Right atrium auricular region (tissue), 2 donors: Measurements from ENCODE around the gene TNFAIP8L1. TPM values are rescaled to one million over a fixed set of nuclear protein-coding genes. Genes with fewer than 3 reads are reported as not detected.
"Not testable (repeated sequence)": the region's sequence is repeated elsewhere in the genome, so short reads cannot be mapped to it uniquely, and the experiment has no call there.

Experiments
- DNase-seq: peaks from one replicate; pipeline ENCODE4 v3.0.0-alpha.2; 2019; ENCODE audit warnings: low spot score
- H3K27ac ChIP-seq, 2 donors: fragments of 200-600 bp; sonication (generic); 1 replicate in 1 of 2; 2 replicates in 1 of 2; pipeline ENCODE4 v1.5.1; 2016 to 2019
- H3K27me3 ChIP-seq, 2 donors: fragments of 200-600 bp; sonication (generic); one replicate each; pipeline versions ENCODE4 v1.5.1 to v1.6.0; 2017 to 2019
- H3K36me3 ChIP-seq: fragments of 200-600 bp; sonication (generic); one replicate; pipeline ENCODE4 v1.5.1; 2016
- H3K4me1 ChIP-seq, 2 donors: fragments of 200-600 bp; sonication (generic); one replicate each; pipeline versions ENCODE4 v1.5.1 to v1.6.0; 2017 to 2019
- H3K4me3 ChIP-seq, 2 donors: fragments of 200-600 bp; sonication (generic); 1 replicate in 1 of 2; 2 replicates in 1 of 2; pipeline ENCODE4 v1.5.1; 2017 to 2019; ENCODE audit warnings: mild to moderate bottlenecking in 1 of 2, moderate library complexity in 1 of 2
- H3K9me3 ChIP-seq, 2 donors: fragments of 200-600 bp; sonication (generic); one replicate each; pipeline ENCODE4 v1.5.1; 2019
- total RNA-seq, 2 donors: library from RNA; depleted of rRNA; stranded (reverse); fragments of >200 nt; gene quantifications; one replicate each; pipeline ENCODE4 v1.1.0, GENCODE V29; 2016
- TF ChIP-seq, protein P1 (sequence below), 2 donors: fragments of 200-600 bp; sonication (generic); IDR thresholded peaks; one replicate each; pipeline ENCODE4 v1.5.1; 2019; ENCODE audit warnings: antibody characterized with exemption in 2 of 2

TNFAIP8L1 gene
- total RNA-seq, 2 donors from 2014 or later = 2.6 to 4.2 TPM

DNA sequence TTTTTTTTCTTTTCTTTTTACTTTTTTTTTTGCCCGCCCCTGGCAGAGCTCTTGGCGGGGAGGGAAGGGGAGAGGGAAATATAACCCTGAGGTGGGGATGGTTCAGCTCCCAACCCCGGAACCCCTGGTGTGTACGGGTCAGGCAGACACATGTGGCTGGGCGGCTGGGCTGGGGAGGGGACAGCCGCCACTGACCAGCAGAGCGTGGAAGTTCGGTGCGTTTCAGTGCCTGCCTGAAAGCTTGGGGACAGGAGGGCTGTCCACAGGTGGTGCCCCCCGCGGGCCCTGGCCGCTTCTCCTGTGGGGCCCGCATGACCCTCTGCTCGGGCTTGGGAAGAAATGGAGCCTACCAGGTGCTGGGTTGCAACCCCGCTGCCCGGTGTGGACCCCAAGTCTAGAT lies 36.0 kb downstream of the TNFAIP8L1 start:
- no peak for DNase-seq
- Histone ChIP-seq H3K27ac (no peak overlapping the region), H3K4me1 (peaks cover 0 to 21% of the 10 kb centered on the region in 2 donors)

DNA sequence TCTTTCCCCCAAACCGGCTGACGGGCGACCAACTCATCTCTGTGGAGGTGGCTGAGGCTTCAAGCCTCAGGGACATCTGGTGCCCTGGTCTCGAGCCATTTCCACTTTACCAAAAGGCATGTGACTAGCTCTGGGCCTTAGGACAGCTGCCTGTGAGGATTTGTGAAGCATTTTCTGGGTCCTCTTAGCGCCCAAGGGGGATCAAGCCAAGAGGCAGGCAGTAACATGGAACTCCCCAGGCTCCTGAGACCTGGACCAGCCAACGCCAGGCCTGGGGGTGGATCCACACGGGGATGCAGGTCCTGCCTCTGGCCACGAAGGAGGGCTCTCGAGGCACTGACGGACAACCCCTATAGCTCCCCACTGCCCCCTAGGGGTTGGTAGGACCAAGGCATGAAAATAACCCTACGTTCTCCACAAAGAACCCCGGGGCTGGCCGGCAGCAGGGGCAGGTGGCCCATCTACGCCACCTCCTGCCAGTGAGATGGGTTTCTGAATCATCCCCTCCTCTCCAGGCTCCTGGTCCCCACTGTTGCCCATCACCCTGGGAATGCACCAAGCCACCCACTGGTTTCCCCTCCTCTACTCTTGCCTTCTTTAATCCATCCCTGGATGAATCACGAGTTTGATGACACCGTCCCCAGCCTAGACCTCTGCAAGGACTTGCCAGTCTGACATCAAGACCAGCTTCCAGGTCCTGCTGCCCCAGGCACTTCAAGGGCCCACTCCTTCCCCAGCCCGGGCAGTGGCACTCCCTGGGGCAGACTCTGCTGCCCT lies 37.8 kb downstream of the TNFAIP8L1 start:
- peaks cover 39% of the 10 kb centered on the region for H3K36me3 ChIP-seq
- peaks cover 0 to 9% of the 10 kb centered on the region in 2 donors for H3K4me1 ChIP-seq
- H3K4me3 ChIP-seq = no peak overlapping the region
- TF ChIP-seq, protein P1, sequence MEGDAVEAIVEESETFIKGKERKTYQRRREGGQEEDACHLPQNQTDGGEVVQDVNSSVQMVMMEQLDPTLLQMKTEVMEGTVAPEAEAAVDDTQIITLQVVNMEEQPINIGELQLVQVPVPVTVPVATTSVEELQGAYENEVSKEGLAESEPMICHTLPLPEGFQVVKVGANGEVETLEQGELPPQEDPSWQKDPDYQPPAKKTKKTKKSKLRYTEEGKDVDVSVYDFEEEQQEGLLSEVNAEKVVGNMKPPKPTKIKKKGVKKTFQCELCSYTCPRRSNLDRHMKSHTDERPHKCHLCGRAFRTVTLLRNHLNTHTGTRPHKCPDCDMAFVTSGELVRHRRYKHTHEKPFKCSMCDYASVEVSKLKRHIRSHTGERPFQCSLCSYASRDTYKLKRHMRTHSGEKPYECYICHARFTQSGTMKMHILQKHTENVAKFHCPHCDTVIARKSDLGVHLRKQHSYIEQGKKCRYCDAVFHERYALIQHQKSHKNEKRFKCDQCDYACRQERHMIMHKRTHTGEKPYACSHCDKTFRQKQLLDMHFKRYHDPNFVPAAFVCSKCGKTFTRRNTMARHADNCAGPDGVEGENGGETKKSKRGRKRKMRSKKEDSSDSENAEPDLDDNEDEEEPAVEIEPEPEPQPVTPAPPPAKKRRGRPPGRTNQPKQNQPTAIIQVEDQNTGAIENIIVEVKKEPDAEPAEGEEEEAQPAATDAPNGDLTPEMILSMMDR (IDR thresholded peaks at IDR 0.05) = peak in 1 of 2 donors; percentile 63
- no peaks in the 10 kb centered on the region for H3K27me3 ChIP-seq
- DNase-seq = no peak
- H3K9me3 ChIP-seq = no peaks in the 10 kb centered on the region
- H3K27ac ChIP-seq = peak overlapping the region; percentile 6 to 58

More for the DNA sequence above, 36.0 kb downstream of the TNFAIP8L1 start:
- TF ChIP-seq, protein P1 (IDR thresholded peaks at IDR 0.05) = no peak
- no peaks in the 10 kb centered on the region for H3K27me3 ChIP-seq
- no peaks in the 10 kb centered on the region for H3K9me3 ChIP-seq
- no peak overlapping the region for H3K4me3 ChIP-seq
- H3K36me3 ChIP-seq = peaks cover 26% of the 10 kb centered on the region

DNA sequence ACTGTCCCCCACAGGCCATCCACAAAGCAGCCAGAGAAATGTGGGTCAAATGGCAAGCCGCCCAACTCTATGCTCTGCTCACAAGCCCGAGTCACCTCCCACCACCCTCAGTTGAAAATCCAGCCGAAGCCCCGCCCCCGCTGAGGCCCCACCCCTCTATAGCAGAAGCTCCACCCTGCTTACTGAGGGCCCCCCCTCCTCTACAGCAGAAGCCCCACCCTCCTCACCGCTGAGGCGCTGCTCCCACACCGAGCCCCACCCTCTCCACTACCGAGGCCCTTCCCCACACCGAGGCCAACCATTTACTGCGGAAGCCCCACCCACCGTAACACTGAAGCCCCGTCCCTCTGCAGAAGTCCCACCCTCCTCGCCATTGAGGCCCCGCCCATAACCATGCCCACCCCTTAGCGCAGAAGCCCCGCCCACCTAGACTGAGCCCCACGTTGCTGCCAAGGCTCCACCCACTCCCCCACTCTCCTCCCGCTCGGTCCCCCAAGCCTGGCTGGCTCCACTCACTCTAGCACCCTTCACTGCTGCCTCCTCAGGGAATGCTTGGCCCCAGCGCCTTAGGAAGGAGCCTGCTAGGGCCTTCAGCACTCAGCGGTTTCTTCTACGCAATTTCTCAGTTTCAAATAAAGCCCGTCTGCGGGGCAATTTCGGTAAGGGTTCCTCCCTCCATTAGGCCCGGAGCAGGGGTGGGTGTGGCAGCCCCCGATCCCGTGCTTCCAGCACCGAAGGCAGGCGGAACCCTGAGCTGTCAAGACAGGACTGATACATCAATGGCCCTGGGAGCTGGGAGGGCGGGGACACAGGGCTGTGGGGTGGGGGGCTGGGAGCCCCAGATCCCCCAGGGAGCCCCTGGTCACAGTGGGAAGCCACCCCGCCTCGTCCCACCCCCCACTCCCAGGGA lies 39.8 kb downstream of the TNFAIP8L1 start:
- Histone ChIP-seq H3K4me1 (peaks cover 0 to 9% of the 10 kb centered on the region in 2 donors), H3K4me3 (no peak overlapping the region), H3K27ac (no peak overlapping the region), H3K36me3 (peaks cover 59% of the 10 kb centered on the region), H3K9me3 (no peaks in the 10 kb centered on the region), H3K27me3 (no peaks in the 10 kb centered on the region)
- no peak for DNase-seq
- TF ChIP-seq, protein P1 (IDR thresholded peaks at IDR 0.05) = no peak

DNA sequence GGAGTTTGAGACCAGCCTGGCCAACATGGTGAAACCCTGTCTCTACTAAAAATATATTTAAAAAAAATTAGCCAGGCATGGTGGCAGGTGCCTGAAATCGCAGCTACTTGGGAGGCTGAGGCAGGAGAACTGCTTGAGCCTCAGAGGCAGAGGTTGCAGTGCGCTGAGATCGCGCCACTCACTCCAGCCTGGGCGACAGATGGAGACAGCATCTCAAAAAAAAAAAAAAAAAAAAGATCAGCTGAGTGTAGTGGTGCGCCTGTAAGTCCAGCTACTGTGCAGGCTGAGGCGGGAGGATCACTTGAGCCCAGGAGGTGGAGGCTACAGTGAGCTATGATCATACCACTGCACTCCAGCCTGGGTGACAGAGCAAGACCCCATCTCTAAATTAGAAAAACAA lies 40.7 kb downstream of the TNFAIP8L1 start:
- not testable (repeated sequence) for H3K4me1 ChIP-seq, H3K27me3 ChIP-seq, DNase-seq, H3K4me3 ChIP-seq, H3K27ac ChIP-seq, H3K9me3 ChIP-seq
- peaks cover 68% of the 10 kb centered on the region for H3K36me3 ChIP-seq

DNA sequence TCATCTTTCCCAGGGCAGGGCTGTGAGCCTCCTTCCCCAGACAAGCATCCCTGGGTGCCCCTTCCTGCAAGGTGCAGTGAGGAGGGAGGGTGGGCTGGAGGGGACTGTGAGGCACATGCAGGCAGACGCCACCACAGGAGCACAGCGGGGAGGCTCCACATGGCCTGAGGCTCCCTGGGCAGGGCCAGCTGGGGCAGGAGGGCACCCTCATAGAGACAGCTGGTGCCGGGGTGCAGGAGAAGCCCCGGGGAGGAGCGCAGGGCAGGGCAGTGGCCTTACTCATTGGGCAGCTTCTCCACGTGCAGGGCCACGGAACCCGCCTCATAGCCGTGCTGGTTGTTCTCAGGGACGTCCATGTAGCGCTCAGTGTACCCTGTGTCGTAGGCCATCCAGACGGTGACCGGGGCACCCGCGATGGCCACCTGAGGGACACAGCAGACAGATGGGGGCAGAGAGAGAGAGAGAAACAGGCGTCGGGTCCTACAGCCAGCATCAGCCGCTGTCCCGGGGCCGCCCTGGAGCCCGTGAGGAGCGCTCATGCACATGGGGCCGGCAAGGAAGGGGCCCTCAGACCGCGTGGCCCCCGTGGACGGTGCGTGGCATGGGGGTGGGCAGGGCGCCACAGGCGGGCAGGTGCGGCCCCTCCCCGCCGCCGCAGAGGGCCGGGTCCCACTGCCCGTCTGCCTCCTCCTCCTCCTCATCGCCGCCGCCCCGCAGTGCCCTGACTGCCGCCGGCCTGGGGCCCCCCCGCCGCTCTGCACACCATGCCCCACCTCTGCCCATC lies 43.3 kb downstream of the TNFAIP8L1 start:
- H3K9me3 ChIP-seq = no peaks in the 10 kb centered on the region
- no peak overlapping the region for H3K27ac ChIP-seq
- H3K27me3 ChIP-seq = no peaks in the 10 kb centered on the region
- H3K4me1 ChIP-seq = peaks cover 0 to 8% of the 10 kb centered on the region in 2 donors
- DNase-seq = no peak
- H3K4me3 ChIP-seq = no peak overlapping the region
- TF ChIP-seq, protein P1 (IDR thresholded peaks at IDR 0.05) = no peak
- H3K36me3 ChIP-seq = peaks cover 76% of the 10 kb centered on the region
